Stimulated activated CD4-positive, alpha-beta T cell treated with anti-CD3 and anti-CD28 coated beads, TNF-alpha, amount 100 ng/mL, for 4 hours (primary cell): Measurements from ENCODE around the gene MYO1F.
A peak's percentile ranks its signal among the peaks of the same experiment; 100 is the strongest.
"Not testable (repeated sequence)": the region's sequence is repeated elsewhere in the genome, so short reads cannot be mapped to it uniquely, and the experiment has no call there.

Experiments
- DNase-seq, 3 experiments: peaks; one replicate each; pipeline ENCODE4 v3.0.0-alpha.2; 2020; ENCODE audit warnings: low read depth in 3 of 3

Gene MYO1F

GRCh38 chr19:8577247-8577646 is at the start of gene MYO1F:
Gene MYO1F (minus strand): TSS chr19:8577442. CDS start chr19:8577309, 133 bp downstream.
- DNase-seq: no peak

- DNase-seq: no peak
Observed at GRCh38 chr19:8626842-8627241, 49.6 kb upstream of the MYO1F start.

DNA sequence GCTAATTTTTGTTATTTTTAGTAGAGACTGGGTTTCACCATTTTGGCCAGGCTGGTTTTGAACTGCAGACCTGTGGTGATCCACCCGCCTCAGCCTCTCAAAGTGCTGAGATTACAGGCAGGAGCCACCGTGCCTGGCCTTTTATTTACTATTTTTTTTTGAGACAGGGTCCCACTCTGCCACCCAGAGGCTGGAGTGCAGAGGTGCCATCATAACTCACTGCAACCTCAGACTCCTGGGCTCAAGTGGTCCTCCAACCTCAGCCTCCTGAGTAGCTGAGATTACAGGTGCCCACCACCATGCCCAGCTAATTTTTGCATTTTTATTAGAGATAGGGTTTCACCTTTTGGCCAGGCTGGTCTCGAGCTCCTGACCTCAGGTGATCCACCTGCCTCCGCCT is 45.6 kb upstream of the MYO1F start:
- DNase-seq: not testable (repeated sequence)

DNA sequence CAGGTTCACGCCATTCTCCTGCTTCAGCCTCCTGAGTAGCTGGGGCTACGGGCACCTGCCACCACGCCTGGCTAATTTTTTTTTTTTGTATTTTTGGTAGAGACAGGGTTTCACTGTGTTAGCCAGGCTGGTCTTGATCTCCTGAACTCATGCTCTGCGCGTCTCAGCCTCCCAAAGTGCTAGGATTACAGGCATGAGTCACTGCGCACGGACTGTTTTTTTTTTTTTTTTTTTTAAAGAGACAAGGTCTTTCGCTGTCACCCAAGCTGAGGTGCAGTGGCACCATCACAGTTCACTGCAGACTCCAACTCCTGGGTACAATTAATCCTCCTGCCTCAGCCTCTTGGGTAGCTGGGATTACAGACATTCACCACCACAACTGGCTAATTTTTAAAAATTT is 41.5 kb upstream of the MYO1F start:
- DNase-seq: no peak

- no peak for DNase-seq
Observed at GRCh38 chr19:8617984-8618383, 40.7 kb upstream of the MYO1F start.

- DNase-seq: not testable (repeated sequence)
Observed at GRCh38 chr19:8617325-8617724, 40.1 kb upstream of the MYO1F start.

DNA sequence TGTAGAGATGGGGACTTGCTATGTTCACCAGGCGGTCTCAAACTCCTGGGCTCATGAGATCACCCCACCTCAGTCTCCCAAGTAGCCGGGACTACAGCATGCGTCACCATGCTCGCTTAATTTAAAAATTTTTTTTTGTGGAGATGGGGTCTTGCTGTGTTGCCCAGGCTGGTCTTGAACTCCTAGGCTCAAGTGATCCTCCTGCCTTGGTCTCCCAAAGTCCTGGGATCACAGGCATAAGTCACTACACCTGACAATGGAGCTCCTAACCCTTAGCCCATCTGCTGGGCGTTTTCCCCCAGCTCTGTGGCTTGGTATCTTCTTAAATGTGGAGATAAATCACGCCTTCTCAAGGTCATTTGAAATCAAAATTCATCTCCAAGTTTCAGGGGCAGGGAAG is 39.6 kb upstream of the MYO1F start:
- no peak for DNase-seq

DNA sequence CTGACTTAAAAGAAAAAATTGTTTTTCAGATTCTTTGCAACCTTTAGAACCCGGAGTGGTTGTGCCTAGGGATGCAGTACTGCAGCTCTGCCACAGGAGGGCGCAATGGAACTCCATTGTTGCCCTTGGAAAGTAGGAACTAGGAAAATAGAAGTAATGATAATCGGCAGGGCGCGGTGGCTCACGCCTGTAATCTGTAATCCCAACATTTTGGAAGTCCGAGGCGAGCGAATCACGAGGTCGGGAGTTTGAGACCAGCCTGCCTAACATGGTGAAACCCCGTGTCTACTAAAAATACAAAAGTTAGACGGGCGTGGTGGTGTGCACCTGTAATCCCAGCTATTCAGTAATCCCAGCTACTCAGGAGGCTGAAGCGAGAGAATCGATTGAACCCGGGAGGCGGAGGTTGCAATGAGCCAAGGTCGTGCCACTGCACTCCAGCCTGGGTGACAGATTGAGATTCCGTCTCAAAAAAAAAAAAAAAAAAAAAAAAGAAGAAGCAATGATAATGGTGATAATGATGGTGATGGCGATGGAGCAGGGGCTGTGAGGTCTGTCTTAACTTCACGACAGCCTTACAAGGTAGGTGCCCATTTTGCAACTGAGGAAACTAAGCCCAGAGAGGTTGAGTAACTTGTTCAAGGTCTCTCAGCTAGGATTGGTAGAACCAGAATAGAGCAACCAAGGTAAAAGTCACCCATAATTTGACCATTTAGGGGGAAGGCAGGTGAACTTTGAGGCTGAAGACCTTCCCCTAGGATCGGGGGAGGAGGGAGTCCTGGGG is 38.8 kb upstream of the MYO1F start:
- peak in 1 of 3 experiments; percentile 10 for DNase-seq

DNA sequence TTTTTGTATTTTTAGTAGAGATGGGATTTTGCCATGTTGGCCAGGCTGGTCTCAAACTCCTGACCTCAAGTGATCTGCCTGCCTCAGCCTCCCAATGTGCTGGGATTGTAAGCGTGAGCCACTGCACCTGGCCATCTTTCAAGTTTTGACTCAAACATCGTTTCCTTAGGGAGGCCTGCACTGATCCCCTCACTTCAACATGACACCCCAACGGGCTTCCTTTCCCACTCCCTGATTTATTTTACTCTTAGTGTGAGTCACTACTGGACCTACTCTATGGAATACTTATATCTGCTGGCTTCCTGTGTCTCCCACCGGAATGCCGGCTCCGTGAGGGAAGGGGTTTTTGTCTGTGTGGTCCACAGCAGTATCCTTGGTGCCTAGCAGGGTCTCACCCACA is 37.8 kb upstream of the MYO1F start:
- DNase-seq: no peak

DNA sequence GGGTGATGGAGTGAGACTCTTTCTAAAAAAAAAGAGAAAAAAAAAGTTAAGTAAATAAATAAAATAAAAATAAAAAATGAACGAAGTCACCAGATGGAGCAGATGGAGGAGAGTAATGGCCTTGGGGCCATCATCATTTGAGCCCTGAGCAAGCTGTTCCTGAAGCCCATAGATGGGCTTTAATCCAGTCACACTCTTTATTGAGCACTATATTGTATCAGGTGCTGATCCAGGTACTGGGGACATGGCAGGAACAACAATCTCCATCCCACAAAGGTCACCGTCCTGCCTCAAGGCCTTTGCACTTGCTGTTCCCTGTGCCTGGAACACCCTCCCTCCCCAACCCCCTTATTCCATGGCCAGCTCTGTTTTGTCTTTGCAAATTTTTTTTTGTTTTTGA is 37.2 kb upstream of the MYO1F start:
- no peak for DNase-seq

GRCh38 chr19:8612807-8613171 is 35.5 kb upstream of the MYO1F start:
- DNase-seq: no peak

DNA sequence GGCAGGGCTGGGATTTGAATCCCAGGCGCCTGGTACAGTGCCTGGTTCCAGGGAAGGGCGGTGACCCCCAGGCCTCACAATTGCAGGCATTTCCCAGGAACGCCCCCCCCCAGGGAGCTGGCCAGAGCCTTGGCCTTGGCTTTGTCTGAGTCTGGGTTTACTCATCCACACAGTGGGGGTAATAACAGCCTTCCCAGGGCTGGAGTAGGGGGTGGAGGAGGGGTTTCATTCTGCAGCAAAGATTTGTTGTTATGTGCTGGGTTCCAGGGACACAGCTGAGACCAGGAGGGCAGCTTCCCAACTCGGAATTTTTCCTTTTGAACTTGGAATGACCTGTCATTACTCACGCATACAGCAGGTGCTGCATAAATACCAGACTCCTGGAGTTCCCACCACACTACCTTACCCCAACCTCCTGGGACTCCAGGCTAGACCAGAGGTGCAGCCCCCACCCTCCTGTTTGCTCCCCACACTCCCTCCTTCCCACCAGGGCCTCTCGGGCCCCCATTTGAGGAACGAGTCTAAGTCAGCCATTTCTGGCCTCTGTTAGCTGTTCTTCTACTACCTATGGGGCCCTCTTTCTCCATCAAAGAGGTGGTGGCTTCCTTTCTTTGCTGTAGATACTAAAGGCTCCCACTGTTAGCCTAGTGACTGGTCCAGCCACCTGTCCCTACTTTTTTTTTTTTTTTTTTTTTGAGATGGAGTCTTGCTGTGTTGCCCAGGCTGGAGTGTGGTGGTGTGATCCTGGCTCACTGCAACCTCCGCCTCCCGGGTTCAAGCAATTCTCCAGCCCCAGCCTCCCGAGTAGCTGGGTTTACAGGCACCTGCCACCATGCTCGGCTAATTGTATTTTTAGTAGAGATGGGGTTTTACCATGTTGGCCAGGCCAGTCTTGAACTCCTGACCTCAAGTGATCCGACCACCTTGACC is 34.9 kb upstream of the MYO1F start:
- no peak for DNase-seq

DNA sequence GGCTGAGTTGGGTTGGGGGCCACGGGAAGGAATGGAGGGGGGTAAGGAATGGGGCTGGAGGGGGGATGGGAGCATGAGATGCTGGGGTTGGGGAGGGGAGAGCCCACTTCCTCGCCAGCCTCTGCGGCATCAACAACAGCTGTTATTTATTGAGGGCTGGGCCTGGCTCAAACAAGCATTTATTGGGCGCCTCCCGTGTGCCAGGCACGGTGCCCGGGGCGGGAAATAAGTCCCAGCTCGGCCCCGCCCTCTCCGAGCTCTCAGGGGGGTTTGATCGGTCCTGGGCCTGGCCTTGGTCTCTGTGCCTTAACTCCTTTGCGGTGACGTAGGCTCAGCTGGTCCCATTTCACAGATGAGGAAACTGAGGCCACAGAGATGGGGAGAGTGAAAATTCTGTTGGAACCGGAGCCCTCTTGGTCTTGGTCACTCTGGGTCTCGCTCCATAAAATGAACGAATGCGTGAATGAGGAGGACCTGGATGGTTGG is 34.2 kb upstream of the MYO1F start:
- no peak for DNase-seq

DNA sequence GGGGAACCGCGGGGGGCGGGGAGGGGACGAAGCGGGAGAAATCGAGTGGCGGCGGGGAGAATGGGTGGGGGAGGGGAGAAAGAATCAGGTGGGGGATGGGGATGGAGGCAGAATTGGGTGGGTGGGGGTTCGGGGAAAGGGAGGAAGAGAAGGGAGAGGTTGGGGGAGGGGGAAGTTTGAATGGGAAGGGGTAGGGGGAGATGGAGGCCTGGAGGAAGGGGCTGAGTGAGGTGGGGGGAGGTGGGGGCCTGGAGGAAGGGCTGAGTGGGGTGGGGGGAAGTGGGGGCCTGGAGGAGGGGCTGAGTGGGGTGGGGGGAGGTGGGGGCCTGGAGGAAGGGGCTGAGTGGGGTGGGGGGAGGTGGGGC is 33.7 kb upstream of the MYO1F start:
- DNase-seq: no peak

- peak in 2 of 3 experiments; percentile 19 to 26 for DNase-seq
Observed at GRCh38 chr19:8610041-8610935, 33.0 kb upstream of the MYO1F start, which contains the start of gene ADAMTS10. Gene ADAMTS10 (minus strand): TSS chr19:8610715. CDS start chr19:8605710, 5,005 bp downstream.

DNA sequence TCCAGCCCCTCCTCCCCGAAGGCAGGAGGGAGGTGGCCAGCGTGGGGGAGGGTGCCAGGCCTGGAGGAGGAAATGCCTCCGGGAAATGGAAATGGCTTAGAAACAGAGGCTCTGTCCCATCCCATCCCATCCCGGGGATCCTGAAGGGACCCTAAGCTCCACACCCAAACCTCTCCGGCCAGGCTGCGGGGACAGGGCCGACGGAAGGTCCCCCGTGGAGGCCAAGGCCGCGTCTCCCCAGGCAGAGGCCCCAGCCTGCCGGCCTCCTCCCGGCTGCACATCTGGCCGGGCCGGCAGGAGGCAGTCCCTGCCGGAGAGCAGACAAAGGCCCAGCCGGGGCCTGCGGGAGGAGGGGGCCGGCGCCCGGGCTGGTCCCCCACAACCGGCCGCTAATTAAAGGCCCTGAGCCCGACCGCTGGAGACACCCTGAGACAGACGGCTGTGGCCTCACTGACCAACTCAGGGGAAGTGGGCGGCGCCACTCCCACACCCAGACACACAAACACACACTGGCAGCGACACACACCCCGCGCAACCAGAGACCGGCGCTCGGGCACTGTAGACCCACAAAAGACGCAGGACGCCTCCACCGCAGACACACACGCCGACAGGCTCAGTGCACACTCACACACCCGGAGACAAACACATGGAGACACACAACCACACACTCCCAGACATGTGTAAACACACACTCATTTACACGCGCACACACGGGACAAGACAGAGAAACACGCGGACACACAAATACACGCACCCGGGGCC is 32.2 kb upstream of the MYO1F start:
- no peak for DNase-seq

DNA sequence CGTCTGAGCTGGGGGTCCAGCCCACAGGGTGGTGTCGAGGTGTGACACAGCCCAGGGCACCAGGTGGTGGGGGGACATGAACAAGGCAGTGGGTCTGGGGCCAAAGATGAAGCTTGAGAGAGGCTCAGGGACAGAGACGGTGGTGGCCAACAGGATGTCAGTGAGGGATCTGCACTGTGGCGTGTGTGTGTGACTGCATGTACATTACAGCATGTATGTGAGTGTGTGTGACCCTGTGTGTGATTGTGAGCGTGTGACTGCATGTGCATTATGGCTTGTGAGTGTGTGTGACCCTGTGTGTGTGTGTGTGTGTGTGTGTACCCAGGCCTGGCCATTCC is 31.7 kb upstream of the MYO1F start:
- no peak for DNase-seq

GRCh38 chr19:8607386-8607785 is 30.1 kb upstream of the MYO1F start:
- no peak for DNase-seq

GRCh38 chr19:8605514-8605913 is 28.3 kb upstream of the MYO1F start:
- no peak for DNase-seq

DNA sequence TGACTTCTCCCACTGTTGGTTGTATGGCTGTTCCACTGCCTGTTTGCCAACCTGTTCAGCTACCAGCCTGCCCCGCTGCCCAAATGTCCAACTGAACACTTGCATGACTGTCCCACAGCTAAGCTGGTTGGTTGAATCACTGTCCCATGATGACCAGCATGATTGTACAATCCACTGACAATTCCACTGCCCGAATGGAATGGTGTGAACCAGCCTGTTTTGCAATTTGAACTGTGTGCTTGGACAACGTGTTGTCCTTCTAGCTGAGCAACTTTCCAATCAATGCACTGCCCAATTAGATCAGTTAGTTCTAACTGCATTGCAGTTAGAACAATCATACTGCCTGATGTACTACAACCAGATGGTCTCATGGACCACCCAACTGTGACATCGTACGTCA is 24.6 kb upstream of the MYO1F start:
- no peak for DNase-seq

GRCh38 chr19:8600816-8601215 is 23.6 kb upstream of the MYO1F start:
- DNase-seq: no peak
